ENCODE results near the gene CCDC181. TPM values are rescaled to one million over a fixed set of nuclear protein-coding genes. Genes with fewer than 3 reads are reported as not detected.

Gene CCDC181
- total RNA-seq, 1 donor from 2014 or later, result 3.5 TPM

GRCh38 chr1:169460191-169460833 lies 33.0 kb upstream of the CCDC181 start:
- H3K27me3 Mint-ChIP-seq, result no peaks in the 10 kb centered on the region
- peaks cover 4% of the 10 kb centered on the region for H3K9me3 Mint-ChIP-seq
- DNase-seq (ENCODE audit: extremely low spot score, unreplicated experiment), result no peak
- no peaks in the 10 kb centered on the region for H3K4me1 Mint-ChIP-seq (ENCODE audit: unreplicated experiment)
- no peak overlapping the region for H3K27ac Mint-ChIP-seq
- H3K4me3 Mint-ChIP-seq, result peak overlapping the region; percentile 17
- no peak for TF ChIP-seq CTCF (conservative IDR thresholded peaks at IDR 0.05)
- peaks cover 9% of the 10 kb centered on the region for H3K36me3 Mint-ChIP-seq

GRCh38 chr1:169457443-169457842 lies 30.2 kb upstream of the CCDC181 start:
- Mint-ChIP-seq H3K27me3 (no peaks in the 10 kb centered on the region), H3K36me3 (peaks cover 6% of the 10 kb centered on the region), H3K9me3 (peaks cover 4% of the 10 kb centered on the region), H3K4me1 (ENCODE audit: unreplicated experiment) (no peaks in the 10 kb centered on the region), H3K27ac (no peak overlapping the region), H3K4me3 (no peak overlapping the region)
- no peak for DNase-seq (ENCODE audit: extremely low spot score, unreplicated experiment)
- no peak for TF ChIP-seq CTCF (conservative IDR thresholded peaks at IDR 0.05)

- Mint-ChIP-seq H3K27ac (no peak overlapping the region), H3K4me1 (ENCODE audit: unreplicated experiment) (no peaks in the 10 kb centered on the region), H3K36me3 (peaks cover 2% of the 10 kb centered on the region), H3K4me3 (no peak overlapping the region), H3K9me3 (peaks cover 4% of the 10 kb centered on the region), H3K27me3 (no peaks in the 10 kb centered on the region)
- TF ChIP-seq CTCF (conservative IDR thresholded peaks at IDR 0.05), result no peak
- DNase-seq (ENCODE audit: extremely low spot score, unreplicated experiment), result no peak
Observed at GRCh38 chr1:169456029-169456428, 28.8 kb upstream of the CCDC181 start.

- peaks cover 4% of the 10 kb centered on the region for H3K9me3 Mint-ChIP-seq
- H3K27ac Mint-ChIP-seq, result no peak overlapping the region
- no peaks in the 10 kb centered on the region for H3K4me1 Mint-ChIP-seq (ENCODE audit: unreplicated experiment)
- TF ChIP-seq CTCF (conservative IDR thresholded peaks at IDR 0.05), result no peak
- no peak overlapping the region for H3K4me3 Mint-ChIP-seq
- H3K36me3 Mint-ChIP-seq, result no peaks in the 10 kb centered on the region
- no peak for DNase-seq (ENCODE audit: extremely low spot score, unreplicated experiment)
- H3K27me3 Mint-ChIP-seq, result no peaks in the 10 kb centered on the region
Observed at GRCh38 chr1:169452921-169453320, 25.6 kb upstream of the CCDC181 start.

- no peaks in the 10 kb centered on the region for H3K36me3 Mint-ChIP-seq
- peak overlapping the region; percentile 35 for H3K27ac Mint-ChIP-seq
- no peaks in the 10 kb centered on the region for H3K9me3 Mint-ChIP-seq
Observed at GRCh38 chr1:169451218-169451824, 24.0 kb upstream of the CCDC181 start.

More at GRCh38 chr1:169451218-169451824, 24.0 kb upstream of the CCDC181 start:
- Mint-ChIP-seq H3K4me3 (no peak overlapping the region), H3K4me1 (ENCODE audit: unreplicated experiment) (no peaks in the 10 kb centered on the region), H3K27me3 (no peaks in the 10 kb centered on the region)
- no peak for DNase-seq (ENCODE audit: extremely low spot score, unreplicated experiment)
- no peak for TF ChIP-seq CTCF (conservative IDR thresholded peaks at IDR 0.05)

Measured in type B pancreatic cell (in vitro differentiated cells).